HCT116 (cell line): ENCODE data around the gene ISX. TPM values are rescaled to one million over a fixed set of nuclear protein-coding genes. Genes with fewer than 3 reads are reported as not detected.

ENCODE experiments used
- ATAC-seq: fragments of 200-7000 bp; cut with Tn5 transposase; 2 replicates; pipeline ENCODE4 v1.9.1; 2020; ENCODE audit warnings: mild to moderate bottlenecking, moderate library complexity
- BruUV-seq: library from RNA; stranded (reverse); fragments of 400-500 nt; replicated peaks from 2 replicates; lab custom pipeline; 2021; lab: Mats Ljungman, UMichigan
- CTCF ChIA-PET: fragments of 300-600 bp; sonication (Branson Sonifier 250); formaldehyde crosslinking; loops from one replicate; lab custom pipeline; 2021; ENCODE audit warnings: antibody characterized with exemption; lab: Charles Lee
- POLR2A ChIA-PET: fragments of 300-600, 350-600 bp; sonication (Branson Sonifier 250); formaldehyde crosslinking; loops from one replicate; lab custom pipeline; 2021; ENCODE audit warnings: antibody characterized with exemption; lab: Charles Lee
- RAD21 ChIA-PET, 2 experiments: fragments of 300-600 bp; sonication (Branson Sonifier 250); formaldehyde crosslinking; loops; one replicate each; lab custom pipeline; 2023; ENCODE audit warnings: low total read pairs in 2 of 2; ENCODE audit not compliant: uncharacterized antibody in 2 of 2, unreplicated experiment in 2 of 2, low non-redundant PET in 1 of 2; lab: Charles Lee
- DNase-seq: peaks from one replicate; pipeline ENCODE4 v3.0.0-alpha.2; 2010; ENCODE audit warnings: low read depth, low spot score
- H2AFZ ChIP-seq: fragments of 200-600 bp; shearing (Covaris generic), sonication (generic); 2 replicates; pipeline ENCODE4 v1.6.1; 2017; ENCODE audit warnings: low read depth, mixed run types, mixed read lengths, antibody characterized with exemption, low read length; ENCODE audit not compliant: poor library complexity, severe bottlenecking
- H3K27ac ChIP-seq: 2 replicates; pipeline ENCODE4 v1.5.1; 2012; ENCODE audit warnings: low read depth, low read length
- H3K27me3 ChIP-seq: fragments of 200-600 bp; sonication (generic); 2 replicates; pipeline ENCODE4 v1.6.1; 2016; ENCODE audit warnings: mixed run types, low read length, mixed read lengths; ENCODE audit not compliant: insufficient read depth
- H3K36me3 ChIP-seq, 2 experiments: fragments of 200-500 bp in 1 of 2; fragments of 200-600 bp in 1 of 2; sonication (Bioruptor generic) in 1 of 2; sonication (generic) in 1 of 2; 2 replicates each; pipeline versions ENCODE4 v1.5.1 to v1.6.1; 2014 to 2016; ENCODE audit warnings: low read length in 2 of 2, inconsistent platforms in 1 of 2, mixed read lengths in 1 of 2, mixed run types in 1 of 2; ENCODE audit not compliant: insufficient read depth in 2 of 2, control insufficient read depth in 1 of 2
- H3K4me1 ChIP-seq, 2 experiments: fragments of 200-600 bp in 1 of 2; sonication (generic) in 1 of 2; 2 replicates each; pipeline versions ENCODE4 v1.5.1 to v1.6.1; 2012 to 2017; ENCODE audit warnings: low read length in 2 of 2, inconsistent platforms in 1 of 2, mild to moderate bottlenecking in 1 of 2, mixed read lengths in 1 of 2, mixed run types in 1 of 2, moderate library complexity in 1 of 2; ENCODE audit not compliant: insufficient read depth in 2 of 2, control insufficient read depth in 1 of 2
- H3K4me2 ChIP-seq: fragments of 200-600 bp; sonication (generic); 2 replicates; pipeline ENCODE4 v1.6.1; 2017; ENCODE audit warnings: mixed run types, low read length, mixed read lengths
- H3K4me3 ChIP-seq, 2 experiments: fragments of 200-600 bp in 1 of 2; sonication (generic) in 1 of 2; replicated peaks in 1 of 2; 2 replicates each; pipeline ENCODE4 v1.5.1; 2011 to 2016; ENCODE audit warnings: low read length in 2 of 2, control low read depth in 1 of 2, low read depth in 1 of 2, mild to moderate bottlenecking in 1 of 2, mixed read lengths in 1 of 2, mixed run types in 1 of 2
- H3K79me2 ChIP-seq: fragments of 200-600 bp; sonication (generic); 2 replicates; pipeline ENCODE4 v1.6.1; 2017; ENCODE audit warnings: mild to moderate bottlenecking, mixed run types, low read length, moderate library complexity, mixed read lengths; ENCODE audit not compliant: insufficient read depth
- H3K9ac ChIP-seq: fragments of 200-600 bp; sonication (generic); 2 replicates; pipeline ENCODE4 v1.6.1; 2016; ENCODE audit warnings: low read length, mixed read lengths
- H3K9me2 ChIP-seq: fragments of 200-600 bp; sonication (generic), shearing (Covaris generic); 2 replicates; pipeline ENCODE4 v1.6.1; 2017; ENCODE audit warnings: mixed run types, mild to moderate bottlenecking, moderate library complexity; ENCODE audit not compliant: insufficient read depth
- H3K9me3 ChIP-seq, 2 experiments: fragments of 200-500 bp in 1 of 2; fragments of 200-600 bp in 1 of 2; sonication (Bioruptor generic) in 1 of 2; sonication (generic) in 1 of 2; 2 replicates each; pipeline ENCODE4 v1.6.1; 2014 to 2017; ENCODE audit warnings: low read length in 2 of 2, mixed read lengths in 2 of 2, inconsistent platforms in 1 of 2, low read depth in 1 of 2, mild to moderate bottlenecking in 1 of 2, mixed run types in 1 of 2, moderate library complexity in 1 of 2; ENCODE audit not compliant: control insufficient read depth in 1 of 2, insufficient read depth in 1 of 2
- H4K20me1 ChIP-seq: fragments of 200-600 bp; sonication (generic), shearing (Covaris generic); 2 replicates; pipeline ENCODE4 v1.6.1; 2017; ENCODE audit warnings: mixed run types, mild to moderate bottlenecking, moderate library complexity; ENCODE audit not compliant: insufficient read depth
- ATF3 ChIP-seq: IDR thresholded peaks from 2 replicates; pipeline ENCODE4 v1.6.1; 2012
- EGR1 ChIP-seq: IDR thresholded peaks from 2 replicates; pipeline ENCODE4 v1.6.1; 2012; ENCODE audit warnings: low read depth
- EZH2 ChIP-seq: fragments of 200-600 bp; sonication (generic); IDR thresholded peaks from 2 replicates; pipeline ENCODE4 v1.6.1; 2017; ENCODE audit warnings: antibody characterized with exemption, mixed run types
- JUND ChIP-seq: IDR thresholded peaks from 2 replicates; pipeline ENCODE4 v1.6.1; 2012
- POLR2A ChIP-seq: IDR thresholded peaks from 2 replicates; pipeline ENCODE4 v1.7.0; 2011; ENCODE audit warnings: borderline replicate concordance; ENCODE audit not compliant: insufficient read depth, insufficient read length; ENCODE audit errors: extremely low read depth
- TCF7L2 ChIP-seq: IDR thresholded peaks from 2 replicates; pipeline ENCODE4 v1.7.0; 2011; ENCODE audit warnings: borderline replicate concordance, inconsistent platforms; ENCODE audit not compliant: insufficient read depth, insufficient read length; ENCODE audit errors: extremely low read depth
- ZNF274 ChIP-seq: fragments of 200-500 bp; sonication (Bioruptor generic); IDR thresholded peaks from 2 replicates; pipeline ENCODE4 v1.6.1; 2014; ENCODE audit warnings: mild to moderate bottlenecking, low read depth, low read length, inconsistent platforms
- intact Hi-C: fragments of 100-400 bp; cut with micrococcal nuclease; formaldehyde crosslinking; loops from 2 replicates; pipeline ENCODE4 v1.10.0; 2022
- total RNA-seq: library from RNA; stranded (reverse); gene quantifications from one replicate; pipeline ENCODE4 v1.2.1, GENCODE V29; 2021; ENCODE audit not compliant: unreplicated experiment

The ISX gene
- total RNA-seq, 1 experiment from 2014 or later: not detected

- TF ChIP-seq JUND (no peak), EZH2 (no peak), EGR1 (no peak), TCF7L2 (no peak), ZNF274 (no peak), ATF3 (no peak)
- no peak for ATAC-seq
- H3K4me2 ChIP-seq: no peak overlapping the region
- H4K20me1 ChIP-seq: no peaks in the 10 kb centered on the region
- no peaks in the 10 kb centered on the region for H3K27me3 ChIP-seq
- no peaks in the 10 kb centered on the region for H3K4me1 ChIP-seq
- no TSS peak for BruUV-seq
- no peak overlapping the region for H3K4me3 ChIP-seq
- H3K9me3 ChIP-seq: no peaks in the 10 kb centered on the region
- intact Hi-C loops: no loop called here
- H3K9ac ChIP-seq: no peak overlapping the region
- DNase-seq: no peak
- H3K79me2 ChIP-seq: no peaks in the 10 kb centered on the region
- no peaks in the 10 kb centered on the region for H3K36me3 ChIP-seq
- CTCF ChIA-PET: no interaction called here
- RAD21 ChIA-PET: no interaction called here
- no peak overlapping the region for H2AFZ ChIP-seq
- H3K27ac ChIP-seq: no peak overlapping the region
- POLR2A ChIA-PET: no interaction called here
- H3K9me2 ChIP-seq: no peaks in the 10 kb centered on the region
Observed at GRCh38 chr22:35053060-35053835, 12.7 kb upstream of the ISX start.

- H3K27ac ChIP-seq: no peak overlapping the region
- ATAC-seq (no peak), DNase-seq (no peak)
- intact Hi-C loops: no loop called here
- no peaks in the 10 kb centered on the region for H3K9me2 ChIP-seq
- H3K9me3 ChIP-seq: no peaks in the 10 kb centered on the region
- no peak for TF ChIP-seq POLR2A
- RAD21 ChIA-PET: no interaction called here
- no peaks in the 10 kb centered on the region for H3K27me3 ChIP-seq
- POLR2A ChIA-PET: no interaction called here
- H3K4me1 ChIP-seq: no peaks in the 10 kb centered on the region
- no peak overlapping the region for H3K4me3 ChIP-seq
- no peaks in the 10 kb centered on the region for H4K20me1 ChIP-seq
- H3K9ac ChIP-seq: no peak overlapping the region
- BruUV-seq: no TSS peak
- CTCF ChIA-PET: no interaction called here
- H2AFZ ChIP-seq: no peak overlapping the region
- H3K4me2 ChIP-seq: no peak overlapping the region
- H3K36me3 ChIP-seq: no peaks in the 10 kb centered on the region
- no peaks in the 10 kb centered on the region for H3K79me2 ChIP-seq
Observed at GRCh38 chr22:35054064-35054463, 11.9 kb upstream of the ISX start.
